HL-60 (cell line): ENCODE results near the gene ELMO1.

ENCODE experiments used
- DNase-seq, 2 experiments: peaks; one replicate each; pipeline ENCODE4 v3.0.0-alpha.2; 2010 to 2020; ENCODE audit warnings: low read depth in 1 of 2, low spot score in 1 of 2
- H3K27ac ChIP-seq: fragments of 250-450 bp; sonication (Bioruptor Pico); replicated peaks from 2 replicates; pipeline ENCODE4 v1.5.1; 2020; ENCODE audit warnings: mild to moderate bottlenecking, moderate library complexity
- H3K27me3 ChIP-seq: fragments of 250-450 bp; sonication (Bioruptor Pico); 2 replicates; pipeline ENCODE4 v1.5.1; 2021; ENCODE audit warnings: mild to moderate bottlenecking, moderate library complexity; ENCODE audit not compliant: insufficient read depth, poor library complexity, severe bottlenecking
- H3K4me3 ChIP-seq: replicated peaks from 2 replicates; pipeline ENCODE4 v1.5.1; 2011; ENCODE audit warnings: mild to moderate bottlenecking, control low read depth, low read length; ENCODE audit not compliant: insufficient read depth
- GABPA ChIP-seq: IDR thresholded peaks from 2 replicates; pipeline ENCODE4 v1.6.1; 2012; ENCODE audit warnings: low read depth
- POLR2AphosphoS5 ChIP-seq: IDR thresholded peaks from 2 replicates; pipeline ENCODE4 v1.6.1; 2012; ENCODE audit warnings: low read depth
- SPI1 ChIP-seq: IDR thresholded peaks from 2 replicates; pipeline ENCODE4 v1.6.1; 2012; ENCODE audit warnings: low read depth, mild to moderate bottlenecking, borderline replicate concordance
- TF ChIP-seq, protein P1 (sequence below): IDR thresholded peaks from one replicate; pipeline ENCODE4 v1.5.1; 2011; ENCODE audit warnings: low read length, control low read depth, inconsistent platforms; ENCODE audit not compliant: insufficient read depth
- TF ChIP-seq, protein P2 (sequence below): IDR thresholded peaks from 2 replicates; pipeline ENCODE4 v1.6.1; 2012; ENCODE audit warnings: low read depth; ENCODE audit not compliant: insufficient replicate concordance

ELMO1 gene

DNA sequence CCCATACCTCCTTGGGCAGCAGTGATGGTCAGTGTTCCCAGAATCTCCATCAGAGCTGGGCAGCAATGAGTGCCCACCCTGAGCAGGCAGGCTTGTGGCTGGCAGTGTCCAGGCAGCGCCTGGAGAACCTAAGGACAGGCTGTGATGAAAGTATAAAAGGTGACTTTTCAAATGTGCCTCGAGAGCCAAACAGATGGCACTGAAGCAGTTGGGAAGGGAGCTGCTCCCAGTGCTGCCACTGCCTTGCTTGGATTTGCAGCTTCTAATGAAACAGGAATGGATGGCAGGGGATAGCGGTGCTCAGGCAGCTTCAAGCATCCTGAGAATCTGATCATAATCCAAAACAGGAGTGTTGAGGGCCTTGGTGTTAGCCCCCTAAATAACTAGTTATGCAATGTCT lies 544.6 kb downstream of the ELMO1 start:
- Histone ChIP-seq H3K4me3 (no peak overlapping the region), H3K27ac (no peak overlapping the region), H3K27me3 (no peaks in the 10 kb centered on the region)
- no peak for DNase-seq
- TF ChIP-seq SPI1 (no peak), GABPA (no peak), POLR2AphosphoS5 (no peak)
- TF ChIP-seq, protein P1, sequence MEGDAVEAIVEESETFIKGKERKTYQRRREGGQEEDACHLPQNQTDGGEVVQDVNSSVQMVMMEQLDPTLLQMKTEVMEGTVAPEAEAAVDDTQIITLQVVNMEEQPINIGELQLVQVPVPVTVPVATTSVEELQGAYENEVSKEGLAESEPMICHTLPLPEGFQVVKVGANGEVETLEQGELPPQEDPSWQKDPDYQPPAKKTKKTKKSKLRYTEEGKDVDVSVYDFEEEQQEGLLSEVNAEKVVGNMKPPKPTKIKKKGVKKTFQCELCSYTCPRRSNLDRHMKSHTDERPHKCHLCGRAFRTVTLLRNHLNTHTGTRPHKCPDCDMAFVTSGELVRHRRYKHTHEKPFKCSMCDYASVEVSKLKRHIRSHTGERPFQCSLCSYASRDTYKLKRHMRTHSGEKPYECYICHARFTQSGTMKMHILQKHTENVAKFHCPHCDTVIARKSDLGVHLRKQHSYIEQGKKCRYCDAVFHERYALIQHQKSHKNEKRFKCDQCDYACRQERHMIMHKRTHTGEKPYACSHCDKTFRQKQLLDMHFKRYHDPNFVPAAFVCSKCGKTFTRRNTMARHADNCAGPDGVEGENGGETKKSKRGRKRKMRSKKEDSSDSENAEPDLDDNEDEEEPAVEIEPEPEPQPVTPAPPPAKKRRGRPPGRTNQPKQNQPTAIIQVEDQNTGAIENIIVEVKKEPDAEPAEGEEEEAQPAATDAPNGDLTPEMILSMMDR = no peak
- TF ChIP-seq, protein P2, sequence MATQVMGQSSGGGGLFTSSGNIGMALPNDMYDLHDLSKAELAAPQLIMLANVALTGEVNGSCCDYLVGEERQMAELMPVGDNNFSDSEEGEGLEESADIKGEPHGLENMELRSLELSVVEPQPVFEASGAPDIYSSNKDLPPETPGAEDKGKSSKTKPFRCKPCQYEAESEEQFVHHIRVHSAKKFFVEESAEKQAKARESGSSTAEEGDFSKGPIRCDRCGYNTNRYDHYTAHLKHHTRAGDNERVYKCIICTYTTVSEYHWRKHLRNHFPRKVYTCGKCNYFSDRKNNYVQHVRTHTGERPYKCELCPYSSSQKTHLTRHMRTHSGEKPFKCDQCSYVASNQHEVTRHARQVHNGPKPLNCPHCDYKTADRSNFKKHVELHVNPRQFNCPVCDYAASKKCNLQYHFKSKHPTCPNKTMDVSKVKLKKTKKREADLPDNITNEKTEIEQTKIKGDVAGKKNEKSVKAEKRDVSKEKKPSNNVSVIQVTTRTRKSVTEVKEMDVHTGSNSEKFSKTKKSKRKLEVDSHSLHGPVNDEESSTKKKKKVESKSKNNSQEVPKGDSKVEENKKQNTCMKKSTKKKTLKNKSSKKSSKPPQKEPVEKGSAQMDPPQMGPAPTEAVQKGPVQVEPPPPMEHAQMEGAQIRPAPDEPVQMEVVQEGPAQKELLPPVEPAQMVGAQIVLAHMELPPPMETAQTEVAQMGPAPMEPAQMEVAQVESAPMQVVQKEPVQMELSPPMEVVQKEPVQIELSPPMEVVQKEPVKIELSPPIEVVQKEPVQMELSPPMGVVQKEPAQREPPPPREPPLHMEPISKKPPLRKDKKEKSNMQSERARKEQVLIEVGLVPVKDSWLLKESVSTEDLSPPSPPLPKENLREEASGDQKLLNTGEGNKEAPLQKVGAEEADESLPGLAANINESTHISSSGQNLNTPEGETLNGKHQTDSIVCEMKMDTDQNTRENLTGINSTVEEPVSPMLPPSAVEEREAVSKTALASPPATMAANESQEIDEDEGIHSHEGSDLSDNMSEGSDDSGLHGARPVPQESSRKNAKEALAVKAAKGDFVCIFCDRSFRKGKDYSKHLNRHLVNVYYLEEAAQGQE = no peak

- TF ChIP-seq GABPA = no peak
- TF ChIP-seq, protein P1 = no peak
- TF ChIP-seq SPI1 = no peak
- TF ChIP-seq, protein P2 = no peak
- no peak for TF ChIP-seq POLR2AphosphoS5
- Histone ChIP-seq H3K27me3 (no peaks in the 10 kb centered on the region), H3K27ac (no peak overlapping the region), H3K4me3 (no peak overlapping the region)
- no peak for DNase-seq
Measured at GRCh38 chr7:36900988-36901710, 547.5 kb downstream of the ELMO1 start.

- no peak for DNase-seq
- no peak for TF ChIP-seq SPI1
- TF ChIP-seq, protein P1 = no peak
- TF ChIP-seq POLR2AphosphoS5 = no peak
- H3K4me3 ChIP-seq = no peak overlapping the region
- no peak overlapping the region for H3K27ac ChIP-seq
- no peaks in the 10 kb centered on the region for H3K27me3 ChIP-seq
Measured at GRCh38 chr7:36898186-36898585, 550.5 kb downstream of the ELMO1 start.
